HG02840 (cell line): Measurements from ENCODE around the gene PPP1R9A.

Source experiments
- ATAC-seq: cut with Tn5 transposase; IDR thresholded peaks from one replicate; pipeline ENCODE4 v1.9.1; 2021; ENCODE audit warnings: mild to moderate bottlenecking, moderate library complexity, moderate number of reproducible peaks; ENCODE audit not compliant: unreplicated experiment, low FRiP score

PPP1R9A gene

GRCh38 chr7:95169678-95170077, 262.3 kb downstream of the PPP1R9A start:
- ATAC-seq: no peak

- ATAC-seq: no peak
Measured at GRCh38 chr7:95172420-95172819, 265.0 kb downstream of the PPP1R9A start.

- ATAC-seq: no peak
Measured at GRCh38 chr7:95190515-95190914, 283.1 kb downstream of the PPP1R9A start.

GRCh38 chr7:95191795-95192194, 284.4 kb downstream of the PPP1R9A start:
- ATAC-seq: no peak

- no peak for ATAC-seq
Measured at GRCh38 chr7:95198863-95199262, 291.5 kb downstream of the PPP1R9A start.

- ATAC-seq: no peak
Measured at GRCh38 chr7:95199779-95200558, 292.6 kb downstream of the PPP1R9A start.

- ATAC-seq: no peak
Measured at GRCh38 chr7:95200741-95201140, 293.3 kb downstream of the PPP1R9A start.

GRCh38 chr7:95201727-95202126, 294.3 kb downstream of the PPP1R9A start:
- ATAC-seq: no peak

GRCh38 chr7:95204618-95205017, 297.2 kb downstream of the PPP1R9A start:
- ATAC-seq: no peak

- no peak for ATAC-seq
Measured at GRCh38 chr7:95205665-95206225, 298.4 kb downstream of the PPP1R9A start.

- no peak for ATAC-seq
Measured at GRCh38 chr7:95209276-95209675, 301.9 kb downstream of the PPP1R9A start.

GRCh38 chr7:95209788-95210187, 302.4 kb downstream of the PPP1R9A start:
- no peak for ATAC-seq

GRCh38 chr7:95213148-95213547, 305.8 kb downstream of the PPP1R9A start:
- no peak for ATAC-seq

GRCh38 chr7:95213809-95214492, 306.6 kb downstream of the PPP1R9A start:
- ATAC-seq: no peak

- ATAC-seq: no peak
Measured at GRCh38 chr7:95219721-95220120, 312.3 kb downstream of the PPP1R9A start.

- ATAC-seq: no peak
Measured at GRCh38 chr7:95220328-95220727, 312.9 kb downstream of the PPP1R9A start.

GRCh38 chr7:95225301-95225700, 317.9 kb downstream of the PPP1R9A start:
- ATAC-seq: no peak

GRCh38 chr7:95229301-95229700, 321.9 kb downstream of the PPP1R9A start:
- ATAC-seq: no peak

- no peak for ATAC-seq
Measured at GRCh38 chr7:95238252-95238943, 331.0 kb downstream of the PPP1R9A start.

- ATAC-seq: no peak
Measured at GRCh38 chr7:95240921-95241320, 333.5 kb downstream of the PPP1R9A start.

- no peak for ATAC-seq
Measured at GRCh38 chr7:95242266-95242665, 334.9 kb downstream of the PPP1R9A start.
